ENCODE measurements around the gene CCL11.

- no peak for TF ChIP-seq GATA3 (IDR thresholded peaks at IDR 0.05; ENCODE audit: low read depth, low read length)
- no peak for TF ChIP-seq GATA2 (IDR thresholded peaks at IDR 0.05; ENCODE audit: low read depth, low read length)
Observed at GRCh38 chr17:34243364-34244320, 41.9 kb upstream of the CCL11 start.

Measured in SH-SY5Y (cell line).